Caco-2 (cell line): ENCODE data around the gene TOMM70. TPM values are rescaled to one million over a fixed set of nuclear protein-coding genes. Genes with fewer than 3 reads are reported as not detected.

Experiments
- BruUV-seq: library from RNA; stranded (reverse); fragments of 400-500 nt; replicated peaks from 2 replicates; lab custom pipeline; 2021; lab: Mats Ljungman, UMichigan
- CTCF ChIA-PET: fragments of 300-600 bp; sonication (Branson Sonifier 250); formaldehyde crosslinking; loops from one replicate; lab custom pipeline; 2022; ENCODE audit warnings: antibody characterized with exemption; lab: Charles Lee
- POLR2A ChIA-PET: fragments of 300-600 bp; sonication (Branson Sonifier 250); formaldehyde crosslinking; loops from one replicate; lab custom pipeline; 2022; ENCODE audit warnings: antibody characterized with exemption; lab: Charles Lee
- DNase-seq, 2 experiments: peaks; one replicate each; pipeline versions ENCODE4 v3.0.0 to v3.0.0-alpha.2; 2020 to 2022
- H3K27me3 ChIP-seq: replicated peaks from 2 replicates; pipeline ENCODE4 v1.6.0; 2011; ENCODE audit warnings: low read length; ENCODE audit not compliant: control insufficient read depth, insufficient read depth
- H3K36me3 ChIP-seq: 2 replicates; pipeline ENCODE4 v1.5.1; 2011; ENCODE audit warnings: low read length; ENCODE audit not compliant: control insufficient read depth, insufficient read depth
- H3K4me1 ChIP-seq: fragments of 250-450 bp; sonication (Bioruptor Pico); 2 replicates; pipeline ENCODE4 v1.5.1; 2020; ENCODE audit warnings: mild to moderate bottlenecking
- H3K4me3 ChIP-seq: 2 replicates; pipeline ENCODE4 v1.5.1; 2011; ENCODE audit warnings: low read depth, mild to moderate bottlenecking, control low read depth, low read length
- H3K9me3 ChIP-seq: fragments of 250-450 bp; sonication (Bioruptor Pico); 2 replicates; pipeline ENCODE4 v1.5.1; 2020; ENCODE audit warnings: mild to moderate bottlenecking, moderate library complexity
- H3K27ac Mint-ChIP-seq: one replicate; pipeline ENCODE4 v1.8.0; 2022; ENCODE audit warnings: mixed read lengths; ENCODE audit not compliant: unreplicated experiment
- H3K27me3 Mint-ChIP-seq: one replicate; pipeline ENCODE4 v1.8.0; 2022; ENCODE audit warnings: mixed read lengths; ENCODE audit not compliant: insufficient read depth, unreplicated experiment
- H3K36me3 Mint-ChIP-seq: one replicate; pipeline ENCODE4 v1.8.0; 2022; ENCODE audit warnings: mild to moderate bottlenecking, mixed read lengths; ENCODE audit not compliant: insufficient read depth, unreplicated experiment
- H3K4me1 Mint-ChIP-seq: one replicate; pipeline ENCODE4 v1.8.0; 2022; ENCODE audit warnings: low read depth, mixed read lengths; ENCODE audit not compliant: unreplicated experiment
- H3K4me3 Mint-ChIP-seq: one replicate; pipeline ENCODE4 v1.8.0; 2022; ENCODE audit warnings: mild to moderate bottlenecking, moderate library complexity, mixed read lengths; ENCODE audit not compliant: unreplicated experiment
- H3K9me3 Mint-ChIP-seq: one replicate; pipeline ENCODE4 v1.8.0; 2022; ENCODE audit warnings: mixed read lengths; ENCODE audit not compliant: unreplicated experiment
- intact Hi-C: fragments of 100-400 bp; cut with micrococcal nuclease; formaldehyde crosslinking; loops from one replicate; pipeline ENCODE4 v1.10.0; 2022; ENCODE audit not compliant: unreplicated experiment
- total RNA-seq: library from RNA; stranded (reverse); gene quantifications from 2 replicates; pipeline ENCODE4 v1.2.3, GENCODE V29; 2022
- TF ChIP-seq, protein P1 (sequence below), 2 experiments: fragments of 200-600 bp in 1 of 2; IDR thresholded peaks; 1 replicate in 1 of 2; 2 replicates in 1 of 2; pipeline versions ENCODE4 v1.5.1 to v1.8.0; 2011 to 2022; ENCODE audit warnings: antibody characterized with exemption in 1 of 2, control low read depth in 1 of 2, inconsistent platforms in 1 of 2, low read depth in 1 of 2, low read length in 1 of 2, mild to moderate bottlenecking in 1 of 2, moderate library complexity in 1 of 2; ENCODE audit not compliant: insufficient read depth in 1 of 2, severe bottlenecking in 1 of 2, unreplicated experiment in 1 of 2

Gene TOMM70
- total RNA-seq, 1 experiment from 2014 or later = 50.7 TPM

DNA sequence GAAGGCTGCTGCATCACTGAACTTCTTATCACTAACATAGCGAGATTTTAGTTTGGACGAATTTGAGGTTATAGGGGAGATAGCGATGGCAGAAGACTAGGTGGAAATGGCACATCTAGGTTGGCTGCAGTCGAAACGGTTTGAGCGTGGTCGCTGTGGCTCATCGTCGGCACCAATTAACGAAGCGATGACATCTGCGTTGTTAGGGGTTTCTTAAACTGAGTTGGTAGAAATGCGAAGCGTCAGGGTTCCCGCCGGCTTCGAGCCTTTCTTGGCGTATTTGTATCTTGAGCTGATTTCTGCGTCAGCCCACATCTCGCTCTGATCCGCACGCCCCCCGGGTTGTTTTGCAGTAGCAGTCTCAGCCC lies 769 bp upstream of the TOMM70 start:
- POLR2A ChIA-PET = interaction anchor here (0.5 to 2.4 kb wide), 8 partner anchors 13 to 141 kb away, joined by 3 to 28 read pairs (median 4); partner anchors contain the start of genes NIT2 and TBC1D23
- peak overlapping the region; percentile 90 for H3K27ac Mint-ChIP-seq
- Histone ChIP-seq H3K9me3 (no peaks in the 10 kb centered on the region), H3K27me3 (no peaks in the 10 kb centered on the region), H3K4me3 (peak overlapping the region; percentile 83), H3K36me3 (no peaks in the 10 kb centered on the region), H3K4me1 (peaks cover 5% of the 10 kb centered on the region)
- TSS peak; percentile 76 for BruUV-seq
- intact Hi-C loops = loop anchor here (1.0 to 5.0 kb wide), 6 partner anchors 15 to 584 kb away; partner anchors contain the start of genes CMSS1, NIT2 and TMEM45A
- peak in 1 of 2 experiments; percentile 42 for DNase-seq
- no peaks in the 10 kb centered on the region for H3K27me3 Mint-ChIP-seq
- TF ChIP-seq, protein P1, sequence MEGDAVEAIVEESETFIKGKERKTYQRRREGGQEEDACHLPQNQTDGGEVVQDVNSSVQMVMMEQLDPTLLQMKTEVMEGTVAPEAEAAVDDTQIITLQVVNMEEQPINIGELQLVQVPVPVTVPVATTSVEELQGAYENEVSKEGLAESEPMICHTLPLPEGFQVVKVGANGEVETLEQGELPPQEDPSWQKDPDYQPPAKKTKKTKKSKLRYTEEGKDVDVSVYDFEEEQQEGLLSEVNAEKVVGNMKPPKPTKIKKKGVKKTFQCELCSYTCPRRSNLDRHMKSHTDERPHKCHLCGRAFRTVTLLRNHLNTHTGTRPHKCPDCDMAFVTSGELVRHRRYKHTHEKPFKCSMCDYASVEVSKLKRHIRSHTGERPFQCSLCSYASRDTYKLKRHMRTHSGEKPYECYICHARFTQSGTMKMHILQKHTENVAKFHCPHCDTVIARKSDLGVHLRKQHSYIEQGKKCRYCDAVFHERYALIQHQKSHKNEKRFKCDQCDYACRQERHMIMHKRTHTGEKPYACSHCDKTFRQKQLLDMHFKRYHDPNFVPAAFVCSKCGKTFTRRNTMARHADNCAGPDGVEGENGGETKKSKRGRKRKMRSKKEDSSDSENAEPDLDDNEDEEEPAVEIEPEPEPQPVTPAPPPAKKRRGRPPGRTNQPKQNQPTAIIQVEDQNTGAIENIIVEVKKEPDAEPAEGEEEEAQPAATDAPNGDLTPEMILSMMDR (IDR thresholded peaks at IDR 0.05; ENCODE audit: insufficient read depth in 1 of 2, low read depth in 1 of 2, low read length in 1 of 2, severe bottlenecking in 1 of 2, unreplicated experiment in 1 of 2) = no peak
- no peaks in the 10 kb centered on the region for H3K9me3 Mint-ChIP-seq
- no peaks in the 10 kb centered on the region for H3K4me1 Mint-ChIP-seq
- H3K36me3 Mint-ChIP-seq = peaks cover 10% of the 10 kb centered on the region
- CTCF ChIA-PET = interaction anchor here (0.6 to 1.1 kb wide), 2 partner anchors 61 to 794 kb away, joined by 3 read pairs; no protein-coding TSS in a partner anchor
- peak overlapping the region; percentile 85 for H3K4me3 Mint-ChIP-seq

DNA sequence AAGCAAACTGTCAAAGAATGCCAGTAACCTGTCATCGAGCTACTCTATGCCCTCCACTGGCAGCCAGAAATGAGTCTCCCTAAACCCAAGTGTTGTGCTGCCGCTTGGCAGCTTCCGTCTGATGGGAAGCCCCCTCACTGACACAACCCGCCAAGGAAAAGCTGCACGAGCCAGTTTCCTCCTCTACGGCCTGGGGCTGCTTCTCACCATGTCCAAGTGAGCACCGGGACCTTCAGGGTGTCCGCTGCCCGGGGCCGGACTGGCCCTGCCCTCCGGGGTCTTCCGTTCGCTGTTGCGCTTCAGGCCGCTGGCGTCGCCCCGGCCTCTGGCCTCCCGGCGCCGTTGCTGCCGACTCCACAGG lies 490 bp downstream of the TOMM70 start:
- intact Hi-C loops = loop anchor here (2.0 to 5.0 kb wide), 5 partner anchors 14 to 583 kb away; partner anchors contain the start of genes CMSS1 and NIT2
- peak in 1 of 2 experiments; percentile 39 for DNase-seq
- TF ChIP-seq, protein P1 (IDR thresholded peaks at IDR 0.05; ENCODE audit: insufficient read depth in 1 of 2, low read depth in 1 of 2, low read length in 1 of 2, severe bottlenecking in 1 of 2, unreplicated experiment in 1 of 2) = no peak
- CTCF ChIA-PET = interaction anchor here (0.6 kb wide), 1 partner anchor 61 kb away, joined by 10 read pairs; no protein-coding TSS in a partner anchor
- H3K27me3 ChIP-seq = no peaks in the 10 kb centered on the region
- no peaks in the 10 kb centered on the region for H3K9me3 Mint-ChIP-seq
- no peaks in the 10 kb centered on the region for H3K4me1 Mint-ChIP-seq
- BruUV-seq = no TSS peak
- peak overlapping the region; percentile 90 for H3K27ac Mint-ChIP-seq
- peaks cover 10% of the 10 kb centered on the region for H3K36me3 Mint-ChIP-seq
- H3K36me3 ChIP-seq = no peaks in the 10 kb centered on the region
- H3K9me3 ChIP-seq = no peaks in the 10 kb centered on the region
- peak overlapping the region; percentile 83 for H3K4me3 ChIP-seq
- POLR2A ChIA-PET = interaction anchor here (2.4 kb wide), 1 partner anchor 14 kb away, joined by 28 read pairs; no protein-coding TSS in a partner anchor
- H3K27me3 Mint-ChIP-seq = no peaks in the 10 kb centered on the region
- peaks cover 5% of the 10 kb centered on the region for H3K4me1 ChIP-seq
- H3K4me3 Mint-ChIP-seq = peak overlapping the region; percentile 85

DNA sequence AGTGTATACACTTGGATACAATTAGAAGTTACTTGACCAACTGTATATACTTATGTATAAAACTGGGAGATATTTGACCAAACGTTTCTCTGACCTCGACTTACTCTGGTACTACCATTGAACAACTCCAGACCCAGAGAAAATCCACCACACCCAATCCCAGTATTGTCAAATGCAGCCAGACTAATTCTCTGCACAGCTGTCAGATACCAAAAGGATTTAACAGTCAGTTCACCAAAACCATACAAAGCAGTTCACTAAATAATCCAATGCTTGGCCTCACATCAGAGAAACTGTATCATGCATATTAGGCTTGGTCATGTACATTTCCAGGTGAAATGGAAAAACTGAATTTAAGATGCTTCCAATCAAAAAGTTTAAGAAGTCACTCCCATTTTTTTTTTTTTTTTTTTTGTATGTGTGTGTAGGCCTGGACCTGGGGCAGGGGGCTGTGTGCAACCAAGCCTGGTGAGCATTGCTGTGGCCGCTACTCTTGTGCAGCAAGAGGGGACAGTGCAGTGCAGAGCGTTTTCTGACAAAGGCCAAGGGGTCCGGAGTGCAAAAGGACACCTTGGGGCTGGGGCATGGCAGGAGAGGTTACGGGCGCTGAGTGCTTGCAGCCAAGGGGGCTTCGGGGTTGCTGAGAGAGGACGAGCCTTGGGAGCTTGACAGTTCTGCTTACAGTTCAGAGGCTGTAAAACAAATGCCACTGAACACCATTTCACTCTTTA lies 1.4 kb downstream of the TOMM70 start:
- intact Hi-C loops = loop anchor here (2.0 to 5.0 kb wide), 5 partner anchors 13 to 582 kb away; partner anchors contain the start of genes CMSS1 and NIT2
- Mint-ChIP-seq H3K27ac (peak overlapping the region; percentile 90), H3K36me3 (peaks cover 10% of the 10 kb centered on the region), H3K4me1 (no peaks in the 10 kb centered on the region), H3K27me3 (no peaks in the 10 kb centered on the region), H3K4me3 (peak overlapping the region; percentile 85), H3K9me3 (no peaks in the 10 kb centered on the region)
- ChIA-PET POLR2A (no interaction called here), CTCF (no interaction called here)
- BruUV-seq = no TSS peak
- peak overlapping the region; percentile 83 for H3K4me3 ChIP-seq
- TF ChIP-seq, protein P1 (IDR thresholded peaks at IDR 0.05; ENCODE audit: insufficient read depth in 1 of 2, low read depth in 1 of 2, low read length in 1 of 2, severe bottlenecking in 1 of 2, unreplicated experiment in 1 of 2) = no peak
- H3K36me3 ChIP-seq = no peaks in the 10 kb centered on the region
- peak in 1 of 2 experiments; percentile 2 for DNase-seq
- no peaks in the 10 kb centered on the region for H3K27me3 ChIP-seq
- no peaks in the 10 kb centered on the region for H3K9me3 ChIP-seq
- H3K4me1 ChIP-seq = peaks cover 5% of the 10 kb centered on the region
